Heart left ventricle (tissue), 13 donors: ENCODE results near the gene CFB.
"Not testable (repeated sequence)": the region's sequence is repeated elsewhere in the genome, so short reads cannot be mapped to it uniquely, and the experiment has no call there.

Experiments used
- CTCF ChIP-seq, 12 donors: fragments of 200-600 bp; sonication (generic) in 4 of 12; IDR thresholded peaks; one replicate each; pipeline versions ENCODE4 v1.5.0 to v1.8.0; 2018 to 2022; ENCODE audit warnings: antibody characterized with exemption in 12 of 12, mild to moderate bottlenecking in 5 of 12
- POLR2A ChIP-seq, 2 donors: fragments of 450-650 bp; IDR thresholded peaks; one replicate each; pipeline ENCODE4 v1.6.1; 2017; ENCODE audit warnings: antibody characterized with exemption in 2 of 2, mild to moderate bottlenecking in 2 of 2, moderate library complexity in 2 of 2
- donor health status: ischemic (EF 13 %, LVEDD 7.1; RV severe dilation, severe dysfunction).
- donor health status: DM: no; HTN: yes; CAD: no.
- donor health status: DM: no; HTN: no; CAD: no.
- donor health status: ischemic (EF 25% LVEDD 6.9; RV normal size, moderate dysfunction).
- donor health status: ischemic (EF 25% LVEDD 5.7; RV mildly dilated, moderate dysfunction).
- donor health status: ischemic (EF 35%, LVEDD 5.7; RV mildly dilated, moderate dysfunction).
- donor health status: nonischemic (EF 11% LVEDD 7.7; RV severe dilation, severe dysfunction).
- donor health status: DM: yes; HTN: yes; CAD: no.
- donor health status: PGD.
- donor health status: ischemic (EF 29% LVEDD 5.4; RV normal size, mild dysfunction).
- donor health status: nonischemic (EF 23%, LVEDD 6.1; RV moderate dilation, normal function).

- TF ChIP-seq POLR2A, CTCF (IDR thresholded peaks at IDR 0.05): not testable (repeated sequence)
Observed at GRCh38 chr6:31994421-31994820, 48.5 kb downstream of the CFB start.
